Natural killer cell (primary cell): ENCODE data around the gene SERP2. TPM values are rescaled to one million over a fixed set of nuclear protein-coding genes. Genes with fewer than 3 reads are reported as not detected.

Experiments
- ATAC-seq, 3 donors: fragments of 150-1000 bp in 2 of 3; fragments of 200-7000 bp in 1 of 3; cut with Tn5 transposase; 1 replicate in 1 of 3; 2 replicates in 2 of 3; pipeline ENCODE4 v1.10.0; 2021; ENCODE audit warnings: mild to moderate bottlenecking in 2 of 3, moderate library complexity in 2 of 3
- DNase-seq, 2 donors: peaks; one replicate each; pipeline versions ENCODE4 v3.0.0 to v3.0.0-alpha.2; 2013 to 2021; ENCODE audit warnings: mixed read lengths in 1 of 2
- H3K27ac ChIP-seq: one replicate; pipeline ENCODE4 v1.5.1; 2013; ENCODE audit warnings: mild to moderate bottlenecking, low read length
- H3K27me3 ChIP-seq: one replicate; pipeline ENCODE4 v1.6.1; 2013; ENCODE audit warnings: low read length; ENCODE audit not compliant: control insufficient read depth, insufficient read depth
- H3K36me3 ChIP-seq: one replicate; pipeline ENCODE4 v1.6.1; 2013; ENCODE audit warnings: low read length; ENCODE audit not compliant: control insufficient read depth, insufficient read depth
- H3K4me1 ChIP-seq: one replicate; pipeline ENCODE4 v1.6.1; 2013; ENCODE audit warnings: low read length; ENCODE audit not compliant: control insufficient read depth, insufficient read depth
- H3K4me3 ChIP-seq: one replicate; pipeline ENCODE4 v1.5.1; 2013; ENCODE audit warnings: low read length
- H3K9me3 ChIP-seq: one replicate; pipeline ENCODE4 v1.6.1; 2013; ENCODE audit warnings: low read length; ENCODE audit not compliant: control insufficient read depth, insufficient read depth
- H3K27ac Mint-ChIP-seq, 2 donors: one replicate each; pipeline ENCODE4 v1.8.0; 2022; ENCODE audit warnings: mild to moderate bottlenecking in 2 of 2, mixed read lengths in 2 of 2, moderate library complexity in 1 of 2
- H3K27me3 Mint-ChIP-seq, 2 donors: one replicate each; pipeline ENCODE4 v1.8.0; 2022; ENCODE audit warnings: low read depth in 2 of 2, mixed read lengths in 2 of 2
- H3K36me3 Mint-ChIP-seq: one replicate; pipeline ENCODE4 v1.8.0; 2022; ENCODE audit warnings: mixed read lengths
- H3K4me1 Mint-ChIP-seq, 2 donors: one replicate each; pipeline ENCODE4 v1.8.0; 2022; ENCODE audit warnings: mixed read lengths in 2 of 2
- H3K4me3 Mint-ChIP-seq: one replicate; pipeline ENCODE4 v1.8.0; 2022; ENCODE audit warnings: mild to moderate bottlenecking, moderate library complexity, mixed read lengths
- H3K9me3 Mint-ChIP-seq, 2 donors: one replicate each; pipeline ENCODE4 v1.8.0; 2022; ENCODE audit warnings: mixed read lengths in 2 of 2
- WGBS: methylation state at CpG from one replicate; pipeline ENCODE4 v1.1.7; 2013; ENCODE audit warnings: missing lambda C conversion rate; ENCODE audit not compliant: insufficient coverage; 5-methylcytosine and 5-hydroxymethylcytosine counted together
- intact Hi-C: fragments of 100-400 bp; cut with micrococcal nuclease; formaldehyde crosslinking; loops from one replicate; pipeline ENCODE4 v1.14.2; 2022
- total RNA-seq, 4 donors: library from RNA; stranded (reverse); fragments of 120-200 nt in 1 of 4; gene quantifications; one replicate each; pipeline versions ENCODE4 v1.2.3 to v1.2.4, GENCODE V29; 2013 to 2022
- TF ChIP-seq, protein P1 (sequence below): fragments of 200-600 bp; IDR thresholded peaks from one replicate; pipeline ENCODE4 v1.8.0; 2022; ENCODE audit warnings: antibody characterized with exemption

The SERP2 gene
- total RNA-seq, 3 donors from 2014 or later (not counting 1 experiment from before 2014, with no cell fraction given): 2.0 to 4.1 (median 3.2) TPM

DNA sequence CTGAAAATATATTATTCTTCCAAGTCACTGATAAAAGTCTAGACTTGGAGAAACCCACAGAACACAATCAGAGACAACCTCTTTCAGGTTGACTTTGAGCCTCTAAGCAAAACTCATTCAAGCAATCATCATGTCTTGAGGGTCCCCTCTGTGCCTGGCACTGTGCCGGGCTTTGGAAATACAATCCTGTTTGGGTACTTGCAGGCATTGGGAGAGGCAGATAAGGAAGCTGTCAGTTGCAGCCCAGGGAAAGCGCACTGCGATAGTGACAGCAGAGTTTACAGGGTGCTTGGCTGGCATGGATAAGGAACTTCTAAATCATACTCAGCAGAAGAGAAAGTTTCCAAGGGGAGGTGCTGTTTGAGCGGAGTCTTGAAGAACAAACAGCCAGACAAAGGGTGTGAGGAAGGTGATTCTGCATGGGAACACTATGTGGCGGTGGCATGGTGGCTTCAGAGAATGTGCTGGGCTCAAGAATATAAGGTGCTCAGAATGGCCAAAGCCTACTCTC lies 9.1 kb downstream of the SERP2 start:
- TF ChIP-seq, protein P1, sequence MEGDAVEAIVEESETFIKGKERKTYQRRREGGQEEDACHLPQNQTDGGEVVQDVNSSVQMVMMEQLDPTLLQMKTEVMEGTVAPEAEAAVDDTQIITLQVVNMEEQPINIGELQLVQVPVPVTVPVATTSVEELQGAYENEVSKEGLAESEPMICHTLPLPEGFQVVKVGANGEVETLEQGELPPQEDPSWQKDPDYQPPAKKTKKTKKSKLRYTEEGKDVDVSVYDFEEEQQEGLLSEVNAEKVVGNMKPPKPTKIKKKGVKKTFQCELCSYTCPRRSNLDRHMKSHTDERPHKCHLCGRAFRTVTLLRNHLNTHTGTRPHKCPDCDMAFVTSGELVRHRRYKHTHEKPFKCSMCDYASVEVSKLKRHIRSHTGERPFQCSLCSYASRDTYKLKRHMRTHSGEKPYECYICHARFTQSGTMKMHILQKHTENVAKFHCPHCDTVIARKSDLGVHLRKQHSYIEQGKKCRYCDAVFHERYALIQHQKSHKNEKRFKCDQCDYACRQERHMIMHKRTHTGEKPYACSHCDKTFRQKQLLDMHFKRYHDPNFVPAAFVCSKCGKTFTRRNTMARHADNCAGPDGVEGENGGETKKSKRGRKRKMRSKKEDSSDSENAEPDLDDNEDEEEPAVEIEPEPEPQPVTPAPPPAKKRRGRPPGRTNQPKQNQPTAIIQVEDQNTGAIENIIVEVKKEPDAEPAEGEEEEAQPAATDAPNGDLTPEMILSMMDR: no peak
- Mint-ChIP-seq H3K27ac (no peak overlapping the region), H3K36me3 (no peaks in the 10 kb centered on the region), H3K4me3 (no peak overlapping the region), H3K4me1 (no peaks in the 10 kb centered on the region), H3K27me3 (no peaks in the 10 kb centered on the region), H3K9me3 (no peaks in the 10 kb centered on the region)
- Histone ChIP-seq H3K27ac (no peak overlapping the region), H3K9me3 (no peaks in the 10 kb centered on the region), H3K36me3 (no peaks in the 10 kb centered on the region), H3K4me3 (no peak overlapping the region), H3K4me1 (no peaks in the 10 kb centered on the region), H3K27me3 (no peaks in the 10 kb centered on the region)
- intact Hi-C loops: no loop called here
- ATAC-seq (no peak), DNase-seq (no peak)
- WGBS: 74% methylated on average over 5 of the region's 5 CpGs

DNA sequence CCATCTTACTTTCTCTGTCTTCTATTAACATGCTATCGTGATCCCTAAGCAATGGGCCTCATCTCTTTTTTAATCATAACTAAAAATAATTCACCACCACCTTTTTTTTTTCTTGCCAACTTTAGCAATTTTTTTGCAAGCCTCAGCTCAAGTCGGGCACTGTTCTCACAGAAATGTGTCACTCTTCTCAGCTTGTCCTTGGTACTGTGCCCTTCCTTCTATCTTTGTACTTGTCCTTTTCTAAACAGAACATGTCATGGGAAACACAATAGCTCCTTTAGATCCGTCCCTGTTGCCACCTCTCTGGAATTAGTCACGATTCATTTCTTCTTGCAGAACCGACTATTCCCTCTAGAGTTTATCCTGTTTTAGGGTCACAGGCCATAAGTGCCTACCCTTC lies 10.3 kb downstream of the SERP2 start:
- intact Hi-C loops: no loop called here
- H3K27me3 Mint-ChIP-seq: no peaks in the 10 kb centered on the region
- no peak for ATAC-seq
- H3K4me3 Mint-ChIP-seq: no peak overlapping the region
- H3K27ac ChIP-seq: no peak overlapping the region
- H3K36me3 ChIP-seq: no peaks in the 10 kb centered on the region
- H3K9me3 ChIP-seq: no peaks in the 10 kb centered on the region
- no peaks in the 10 kb centered on the region for H3K27me3 ChIP-seq
- WGBS: 71% methylated on average over 5 of the region's 5 CpGs
- H3K9me3 Mint-ChIP-seq: no peaks in the 10 kb centered on the region
- no peak overlapping the region for H3K4me3 ChIP-seq
- no peaks in the 10 kb centered on the region for H3K36me3 Mint-ChIP-seq
- no peak overlapping the region for H3K27ac Mint-ChIP-seq
- H3K4me1 Mint-ChIP-seq: no peaks in the 10 kb centered on the region
- TF ChIP-seq, protein P1: no peak
- no peak for DNase-seq
- H3K4me1 ChIP-seq: no peaks in the 10 kb centered on the region

DNA sequence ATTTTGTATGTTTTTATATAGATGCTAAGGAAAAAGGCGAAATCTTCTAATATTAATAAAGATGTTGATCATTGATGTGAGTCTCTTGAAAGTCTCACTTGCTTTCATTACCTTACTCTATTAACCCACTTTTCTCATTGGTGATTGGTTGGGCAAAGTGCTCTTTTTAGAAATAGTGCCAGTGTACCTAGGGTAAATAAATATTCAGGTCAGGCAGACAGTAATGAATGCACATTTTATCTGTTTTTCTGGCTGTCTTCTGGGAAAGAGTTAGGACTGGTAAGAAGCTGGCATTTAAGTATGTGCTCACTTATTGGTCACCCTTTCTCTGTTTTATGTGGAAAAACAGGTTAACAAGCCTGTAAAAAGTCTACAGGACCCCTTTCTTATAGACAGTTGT lies 11.2 kb downstream of the SERP2 start:
- WGBS: no CpG with 5 or more reads among the region's 1 CpG
- no peaks in the 10 kb centered on the region for H3K9me3 ChIP-seq
- no peak for ATAC-seq
- no peaks in the 10 kb centered on the region for H3K27me3 ChIP-seq
- no peaks in the 10 kb centered on the region for H3K27me3 Mint-ChIP-seq
- H3K9me3 Mint-ChIP-seq: no peaks in the 10 kb centered on the region
- H3K36me3 ChIP-seq: no peaks in the 10 kb centered on the region
- DNase-seq: no peak
- no peaks in the 10 kb centered on the region for H3K4me1 ChIP-seq
- H3K27ac Mint-ChIP-seq: no peak overlapping the region
- no peaks in the 10 kb centered on the region for H3K4me1 Mint-ChIP-seq
- TF ChIP-seq, protein P1: no peak
- no peak overlapping the region for H3K4me3 Mint-ChIP-seq
- no peak overlapping the region for H3K4me3 ChIP-seq
- intact Hi-C loops: no loop called here
- no peak overlapping the region for H3K27ac ChIP-seq
- no peaks in the 10 kb centered on the region for H3K36me3 Mint-ChIP-seq

DNA sequence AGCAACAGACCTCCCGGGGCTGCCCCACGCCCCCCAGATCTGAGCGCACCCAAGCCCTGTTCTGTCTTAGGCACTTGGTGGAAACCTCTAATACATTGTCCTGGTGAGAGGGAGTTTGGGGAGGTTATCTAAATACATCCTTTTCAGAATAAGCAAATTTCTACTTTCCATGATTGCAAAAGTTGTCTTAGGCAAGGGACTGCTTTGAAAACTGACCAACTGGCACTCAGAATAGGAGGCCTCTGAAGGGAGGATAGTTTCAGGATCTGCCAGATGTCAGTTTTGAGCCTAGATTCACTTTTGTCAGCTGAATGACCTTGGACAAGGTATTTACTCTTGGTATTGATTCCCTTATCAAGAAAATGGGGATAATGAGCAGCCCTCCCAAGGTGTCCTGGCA lies 11.8 kb downstream of the SERP2 start:
- TF ChIP-seq, protein P1: no peak
- Mint-ChIP-seq H3K9me3 (no peaks in the 10 kb centered on the region), H3K4me3 (no peak overlapping the region), H3K36me3 (no peaks in the 10 kb centered on the region), H3K27ac (no peak overlapping the region), H3K27me3 (no peaks in the 10 kb centered on the region), H3K4me1 (no peaks in the 10 kb centered on the region)
- intact Hi-C loops: no loop called here
- Histone ChIP-seq H3K36me3 (no peaks in the 10 kb centered on the region), H3K9me3 (no peaks in the 10 kb centered on the region), H3K4me3 (no peak overlapping the region), H3K4me1 (no peaks in the 10 kb centered on the region), H3K27ac (no peak overlapping the region), H3K27me3 (no peaks in the 10 kb centered on the region)
- ATAC-seq (no peak), DNase-seq (no peak)
- 100% methylated on average over 3 of the region's 3 CpGs for whole genome bisulfite sequencing
